ENCODE results near the gene SFMBT1.

The SFMBT1 gene

DNA sequence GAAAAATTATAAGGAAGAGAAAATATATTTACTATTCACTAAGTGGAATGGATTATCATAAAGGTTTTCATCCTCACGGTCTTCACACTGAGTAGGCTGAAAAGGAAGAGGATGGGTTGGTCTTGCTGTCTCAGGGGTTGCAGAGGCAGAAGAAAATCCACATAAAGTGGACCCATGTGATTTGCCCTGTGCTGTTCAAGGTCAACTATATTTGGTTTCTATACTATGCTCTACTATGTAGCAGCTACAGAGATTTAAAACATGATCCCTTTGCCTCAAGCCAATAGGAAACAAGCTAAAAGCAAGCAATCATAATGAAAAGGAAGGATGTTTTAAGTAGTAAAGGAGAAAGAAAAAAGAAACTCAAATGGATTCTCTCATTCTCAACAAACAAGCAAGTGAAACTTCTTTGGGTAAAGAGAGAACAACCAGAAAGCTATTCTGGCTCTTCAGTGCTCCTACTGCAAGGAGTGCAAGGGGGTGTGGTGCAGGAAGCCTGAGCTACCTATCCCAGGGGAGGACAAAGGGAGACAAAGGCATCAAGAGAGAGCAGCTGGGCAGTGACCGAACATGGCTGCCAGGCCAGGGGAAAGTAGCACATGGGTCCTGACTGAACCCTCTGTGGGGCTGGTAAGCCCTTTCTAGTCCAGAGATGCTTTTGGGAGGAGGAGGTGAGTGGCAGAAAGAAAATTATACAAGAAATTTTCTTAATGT is 35.9 kb downstream of the SFMBT1 start:
- Histone ChIP-seq H3K4me3 (ENCODE audit: low read depth, low read length) (no peak overlapping the region), H3K9ac (no peak overlapping the region), H3K27me3 (ENCODE audit: control insufficient read depth, insufficient read depth, low read length) (no peaks in the 10 kb centered on the region), H3K27ac (no peak overlapping the region), H3K79me2 (peaks cover 20% of the 10 kb centered on the region), H3K9me3 (ENCODE audit: control insufficient read depth, low read length) (no peaks in the 10 kb centered on the region), H3K4me2 (ENCODE audit: low read length) (no peak overlapping the region), H3K4me1 (peaks cover 4% of the 10 kb centered on the region), H3K36me3 (ENCODE audit: control insufficient read depth, insufficient read depth, low read length) (no peaks in the 10 kb centered on the region), H2AFZ (no peak overlapping the region)
- TF ChIP-seq, protein P1, sequence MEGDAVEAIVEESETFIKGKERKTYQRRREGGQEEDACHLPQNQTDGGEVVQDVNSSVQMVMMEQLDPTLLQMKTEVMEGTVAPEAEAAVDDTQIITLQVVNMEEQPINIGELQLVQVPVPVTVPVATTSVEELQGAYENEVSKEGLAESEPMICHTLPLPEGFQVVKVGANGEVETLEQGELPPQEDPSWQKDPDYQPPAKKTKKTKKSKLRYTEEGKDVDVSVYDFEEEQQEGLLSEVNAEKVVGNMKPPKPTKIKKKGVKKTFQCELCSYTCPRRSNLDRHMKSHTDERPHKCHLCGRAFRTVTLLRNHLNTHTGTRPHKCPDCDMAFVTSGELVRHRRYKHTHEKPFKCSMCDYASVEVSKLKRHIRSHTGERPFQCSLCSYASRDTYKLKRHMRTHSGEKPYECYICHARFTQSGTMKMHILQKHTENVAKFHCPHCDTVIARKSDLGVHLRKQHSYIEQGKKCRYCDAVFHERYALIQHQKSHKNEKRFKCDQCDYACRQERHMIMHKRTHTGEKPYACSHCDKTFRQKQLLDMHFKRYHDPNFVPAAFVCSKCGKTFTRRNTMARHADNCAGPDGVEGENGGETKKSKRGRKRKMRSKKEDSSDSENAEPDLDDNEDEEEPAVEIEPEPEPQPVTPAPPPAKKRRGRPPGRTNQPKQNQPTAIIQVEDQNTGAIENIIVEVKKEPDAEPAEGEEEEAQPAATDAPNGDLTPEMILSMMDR (IDR thresholded peaks at IDR 0.05) = no peak

DNA sequence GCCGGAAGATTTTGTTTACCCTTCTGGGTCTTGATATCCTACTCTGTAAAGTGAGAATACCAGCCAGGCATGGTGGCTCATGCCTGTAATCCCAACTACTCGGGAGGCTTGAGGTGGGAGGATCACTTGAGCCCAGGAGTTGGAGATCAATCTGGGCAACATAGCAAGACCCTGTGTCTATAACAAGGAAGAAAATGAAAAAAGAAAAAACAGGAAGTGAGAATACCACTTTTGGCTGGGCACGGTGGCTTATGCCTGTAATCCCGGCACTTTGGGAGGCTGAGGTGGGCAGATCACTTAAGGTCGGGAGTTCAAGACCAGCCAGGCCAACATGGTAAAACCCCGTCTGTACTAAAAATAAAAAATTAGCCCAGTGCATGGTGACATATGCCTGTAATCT is 36.9 kb downstream of the SFMBT1 start:
- TF ChIP-seq, protein P1 (IDR thresholded peaks at IDR 0.05) = no peak
- H3K9me3 ChIP-seq (ENCODE audit: control insufficient read depth, low read length) = no peaks in the 10 kb centered on the region
- no peak overlapping the region for H3K4me2 ChIP-seq (ENCODE audit: low read length)
- no peak overlapping the region for H2AFZ ChIP-seq
- peaks cover 4% of the 10 kb centered on the region for H3K4me1 ChIP-seq
- H3K9ac ChIP-seq = no peak overlapping the region
- H3K27ac ChIP-seq = no peak overlapping the region
- H3K79me2 ChIP-seq = peaks cover 12% of the 10 kb centered on the region
- H3K4me3 ChIP-seq (ENCODE audit: low read depth, low read length) = no peak overlapping the region
- no peaks in the 10 kb centered on the region for H3K36me3 ChIP-seq (ENCODE audit: control insufficient read depth, insufficient read depth, low read length)
- no peaks in the 10 kb centered on the region for H3K27me3 ChIP-seq (ENCODE audit: control insufficient read depth, insufficient read depth, low read length)

DNA sequence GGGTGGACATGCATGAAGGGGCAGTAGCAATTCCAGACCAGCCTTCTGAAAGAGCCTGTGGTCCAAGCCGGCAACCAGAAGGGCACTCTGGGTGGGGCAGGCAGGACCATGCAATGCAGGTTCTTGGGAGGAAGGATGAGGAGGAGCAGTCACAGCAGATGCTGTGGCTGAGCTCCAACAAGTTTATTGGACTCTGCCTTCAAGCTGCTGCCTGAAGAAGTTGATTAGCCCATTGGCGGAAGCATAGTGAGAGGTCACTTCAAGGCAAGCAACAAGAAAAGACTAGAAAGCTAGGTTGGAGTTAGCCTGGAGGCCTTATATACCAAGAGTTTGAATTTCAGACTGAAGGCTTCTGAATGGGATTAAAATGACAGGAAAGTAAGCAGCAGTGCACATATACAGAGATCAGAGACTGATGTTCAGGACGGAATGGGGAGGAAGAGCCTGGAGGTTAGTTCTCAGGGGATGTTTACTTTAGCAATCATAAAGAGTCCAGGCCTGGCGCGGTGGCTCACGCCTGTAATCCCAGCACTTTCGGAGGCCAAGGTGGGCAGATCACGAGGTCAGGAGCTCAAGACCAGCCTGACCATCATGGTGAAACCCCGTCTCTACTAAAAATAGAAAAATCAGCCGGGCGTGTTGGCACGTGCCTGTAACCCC is 39.9 kb downstream of the SFMBT1 start:
- no peak overlapping the region for H3K9ac ChIP-seq
- no peak overlapping the region for H2AFZ ChIP-seq
- H3K4me2 ChIP-seq (ENCODE audit: low read length) = no peak overlapping the region
- no peak overlapping the region for H3K4me3 ChIP-seq (ENCODE audit: low read depth, low read length)
- no peaks in the 10 kb centered on the region for H3K36me3 ChIP-seq (ENCODE audit: control insufficient read depth, insufficient read depth, low read length)
- H3K27ac ChIP-seq = no peak overlapping the region
- H3K79me2 ChIP-seq = peaks cover 11% of the 10 kb centered on the region
- TF ChIP-seq, protein P1 (IDR thresholded peaks at IDR 0.05) = no peak
- H3K9me3 ChIP-seq (ENCODE audit: control insufficient read depth, low read length) = no peaks in the 10 kb centered on the region
- no peaks in the 10 kb centered on the region for H3K27me3 ChIP-seq (ENCODE audit: control insufficient read depth, insufficient read depth, low read length)
- peaks cover 4% of the 10 kb centered on the region for H3K4me1 ChIP-seq

DNA sequence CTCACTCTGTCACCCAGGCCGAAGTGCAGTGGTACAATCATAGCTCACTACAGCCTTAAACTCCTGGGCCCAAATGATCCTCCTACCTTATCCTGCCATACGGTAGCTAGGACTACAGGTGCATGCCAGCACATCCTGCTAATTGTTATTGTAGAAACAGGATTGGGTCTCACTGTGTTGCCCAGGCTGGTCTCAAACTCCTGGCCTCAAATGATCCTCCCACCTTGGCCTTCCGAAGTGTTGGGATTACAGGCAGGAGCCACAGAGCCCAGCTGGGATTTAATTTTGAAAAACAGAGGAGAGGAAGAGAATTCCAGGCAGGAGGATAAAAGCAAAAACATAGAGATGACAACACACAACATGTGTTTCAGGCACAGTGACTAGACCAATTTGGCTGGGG is 40.5 kb downstream of the SFMBT1 start:
- peaks cover 11% of the 10 kb centered on the region for H3K79me2 ChIP-seq
- TF ChIP-seq, protein P1 (IDR thresholded peaks at IDR 0.05) = no peak
- no peak overlapping the region for H3K4me3 ChIP-seq (ENCODE audit: low read depth, low read length)
- peaks cover 4% of the 10 kb centered on the region for H3K4me1 ChIP-seq
- H3K36me3 ChIP-seq (ENCODE audit: control insufficient read depth, insufficient read depth, low read length) = no peaks in the 10 kb centered on the region
- no peak overlapping the region for H3K27ac ChIP-seq
- no peaks in the 10 kb centered on the region for H3K27me3 ChIP-seq (ENCODE audit: control insufficient read depth, insufficient read depth, low read length)
- no peak overlapping the region for H3K9ac ChIP-seq
- no peaks in the 10 kb centered on the region for H3K9me3 ChIP-seq (ENCODE audit: control insufficient read depth, low read length)
- H3K4me2 ChIP-seq (ENCODE audit: low read length) = no peak overlapping the region
- H2AFZ ChIP-seq = no peak overlapping the region

Data from parathyroid adenoma (tissue), 2 donors.